H1 (cell line): ENCODE measurements around the gene DCDC1. TPM values are rescaled to one million over a fixed set of nuclear protein-coding genes. Genes with fewer than 3 reads are reported as not detected.

Experiments
- CTCF ChIA-PET: fragments of 300-600 bp; sonication (Branson Sonifier 250); formaldehyde crosslinking; loops from one replicate; lab custom pipeline; 2021; ENCODE audit not compliant: partially characterized antibody; lab: Charles Lee
- POLR2A ChIA-PET: fragments of 300-600 bp; sonication (Branson Sonifier 250); formaldehyde crosslinking; loops from one replicate; lab custom pipeline; 2021; ENCODE audit warnings: inconsistent platforms; ENCODE audit not compliant: partially characterized antibody; lab: Charles Lee
- DNase-seq, 2 experiments: peaks; one replicate each; pipeline versions ENCODE4 v3.0.0 to v3.0.0-alpha.2; 2010 to 2022; ENCODE audit warnings: low spot score in 2 of 2, low read depth in 1 of 2, mixed read lengths in 1 of 2
- FAIRE-seq: peaks from 2 replicates; lab custom pipeline; 2011; peaks lifted over from hg19 to GRCh38; lab: Jason Lieb, UNC
- H2AFZ ChIP-seq: 2 replicates; pipeline ENCODE4 v1.8.1; 2012; ENCODE audit warnings: low read length, inconsistent platforms
- H2AK5ac ChIP-seq: 2 replicates; pipeline ENCODE4 v1.6.1; 2013; ENCODE audit warnings: low read depth, low read length
- H2BK120ac ChIP-seq: replicated peaks from 2 replicates; pipeline ENCODE3; 2013; ENCODE audit warnings: low read depth, low read length, inconsistent platforms
- H2BK12ac ChIP-seq: 2 replicates; pipeline ENCODE4 v1.6.1; 2013; ENCODE audit warnings: low read depth, low read length
- H2BK15ac ChIP-seq: 2 replicates; pipeline ENCODE4 v1.6.1; 2013; ENCODE audit warnings: low read length
- H2BK20ac ChIP-seq: 2 replicates; pipeline ENCODE4 v1.6.1; 2013; ENCODE audit warnings: low read length
- H2BK5ac ChIP-seq: 2 replicates; pipeline ENCODE4 v1.6.1; 2013; ENCODE audit warnings: low read depth, low read length
- H3K14ac ChIP-seq: 2 replicates; pipeline ENCODE4 v1.6.1; 2013; ENCODE audit warnings: inconsistent platforms; ENCODE audit not compliant: insufficient read length
- H3K18ac ChIP-seq: 2 replicates; pipeline ENCODE4 v1.6.1; 2013; ENCODE audit warnings: low read length; ENCODE audit errors: extremely low read depth
- H3K23ac ChIP-seq: 2 replicates; pipeline ENCODE4 v1.6.1; 2013; ENCODE audit warnings: inconsistent platforms; ENCODE audit not compliant: insufficient read length
- H3K23me2 ChIP-seq: 2 replicates; pipeline ENCODE4 v1.6.1; 2013; ENCODE audit warnings: low read depth, low read length
- H3K27ac ChIP-seq: 2 replicates; pipeline ENCODE4 v1.6.1; 2011; ENCODE audit warnings: low read depth, low read length, inconsistent platforms
- H3K27me3 ChIP-seq, 4 experiments: replicated peaks in 1 of 4; 1 replicate in 1 of 4; 2 replicates in 3 of 4; pipeline versions ENCODE4 v1.6.1 to v1.8.1; 2011 to 2013; ENCODE audit warnings: low read length in 3 of 4, mild to moderate bottlenecking in 3 of 4, inconsistent platforms in 2 of 4, mixed read lengths in 2 of 4, moderate library complexity in 1 of 4; ENCODE audit not compliant: control insufficient read depth in 3 of 4, insufficient read depth in 3 of 4; ENCODE audit errors: extremely low read depth in 1 of 4
- H3K36me3 ChIP-seq, 4 experiments: 2 replicates each; pipeline versions ENCODE4 v1.6.1 to v1.8.1; 2011 to 2013; ENCODE audit warnings: mild to moderate bottlenecking in 4 of 4, low read length in 3 of 4, moderate library complexity in 2 of 4, control low read depth in 1 of 4, inconsistent platforms in 1 of 4; ENCODE audit not compliant: insufficient read depth in 4 of 4, control insufficient read depth in 2 of 4
- H3K4ac ChIP-seq: replicated peaks from 2 replicates; pipeline ENCODE3; 2013; ENCODE audit warnings: low read length, low read depth, mixed read lengths, inconsistent platforms; ENCODE audit not compliant: insufficient read length
- H3K4me1 ChIP-seq, 4 experiments: replicated peaks in 1 of 4; 1 replicate in 1 of 4; 2 replicates in 3 of 4; pipeline versions ENCODE4 v1.6.1 to v1.8.1; 2011 to 2013; ENCODE audit warnings: low read length in 3 of 4, inconsistent platforms in 2 of 4, mixed read lengths in 1 of 4; ENCODE audit not compliant: insufficient read depth in 4 of 4, control insufficient read depth in 3 of 4
- H3K4me2 ChIP-seq, 2 experiments: 2 replicates each; pipeline versions ENCODE4 v1.6.1 to v1.8.1; 2011 to 2013; ENCODE audit warnings: low read depth in 2 of 2, low read length in 2 of 2, control low read depth in 1 of 2, inconsistent platforms in 1 of 2, mild to moderate bottlenecking in 1 of 2; ENCODE audit not compliant: insufficient read depth in 1 of 2
- H3K4me3 ChIP-seq, 4 experiments: fragments of 200-600, 300-600 bp in 1 of 4; sonication (generic), shearing (Covaris generic), sonication (Bioruptor Twin) in 1 of 4; 2 replicates each; pipeline versions ENCODE4 v1.5.1 to v1.8.1; 2011 to 2016; ENCODE audit warnings: low read length in 4 of 4, low read depth in 3 of 4, control low read depth in 2 of 4, inconsistent platforms in 2 of 4, mild to moderate bottlenecking in 2 of 4, mixed read lengths in 1 of 4, moderate library complexity in 1 of 4; ENCODE audit not compliant: insufficient read depth in 2 of 4; ENCODE audit errors: extremely low read depth in 1 of 4
- H3K56ac ChIP-seq: replicated peaks from 2 replicates; pipeline ENCODE3; 2013; ENCODE audit warnings: low read depth, mild to moderate bottlenecking, mixed read lengths, low read length, inconsistent platforms; ENCODE audit not compliant: insufficient read length
- H3K79me1 ChIP-seq: 2 replicates; pipeline ENCODE4 v1.6.1; 2013; ENCODE audit warnings: low read depth, low read length, control low read depth
- H3K79me2 ChIP-seq, 2 experiments: 2 replicates each; pipeline versions ENCODE4 v1.6.1 to v1.8.1; 2012 to 2013; ENCODE audit warnings: low read length in 2 of 2, mild to moderate bottlenecking in 2 of 2, inconsistent platforms in 1 of 2; ENCODE audit not compliant: insufficient read depth in 2 of 2, control insufficient read depth in 1 of 2
- H3K9ac ChIP-seq, 4 experiments: replicated peaks in 1 of 4; 1 replicate in 1 of 4; 2 replicates in 3 of 4; pipeline versions ENCODE4 v1.6.1 to v1.8.1; 2011 to 2013; ENCODE audit warnings: low read depth in 3 of 4, low read length in 3 of 4, control low read depth in 2 of 4, mild to moderate bottlenecking in 2 of 4, moderate library complexity in 2 of 4, inconsistent platforms in 1 of 4; ENCODE audit errors: extremely low read depth in 1 of 4
- H3K9me3 ChIP-seq, 2 experiments: 2 replicates each; pipeline versions ENCODE4 v1.6.1 to v1.8.1; 2012 to 2013; ENCODE audit warnings: mild to moderate bottlenecking in 2 of 2, moderate library complexity in 2 of 2, control low read depth in 1 of 2, inconsistent platforms in 1 of 2, low read depth in 1 of 2, low read length in 1 of 2, mixed read lengths in 1 of 2; ENCODE audit not compliant: insufficient read depth in 2 of 2
- H4K20me1 ChIP-seq, 2 experiments: replicated peaks in 1 of 2; 2 replicates each; pipeline versions ENCODE3 to v1.8.1; 2011 to 2013; ENCODE audit warnings: inconsistent platforms in 2 of 2, low read length in 2 of 2, mild to moderate bottlenecking in 1 of 2; ENCODE audit not compliant: insufficient read depth in 2 of 2, control insufficient read depth in 1 of 2
- H4K5ac ChIP-seq: 2 replicates; pipeline ENCODE4 v1.6.1; 2013; ENCODE audit warnings: low read length, low read depth, mixed read lengths, inconsistent platforms; ENCODE audit not compliant: insufficient read length
- H4K8ac ChIP-seq: 2 replicates; pipeline ENCODE4 v1.8.0; 2013; ENCODE audit warnings: mild to moderate bottlenecking, moderate library complexity, low read length, inconsistent platforms; ENCODE audit not compliant: insufficient read depth; ENCODE audit errors: extremely low read depth
- H4K91ac ChIP-seq: replicated peaks from 2 replicates; pipeline ENCODE3; 2013; ENCODE audit warnings: low read length, mixed read lengths, inconsistent platforms; ENCODE audit not compliant: insufficient read length
- BCL11A ChIP-seq, 2 experiments: IDR thresholded peaks; one replicate each; pipeline ENCODE4 v1.6.1; 2011; ENCODE audit warnings: low read depth in 2 of 2, low read length in 2 of 2, mild to moderate bottlenecking in 2 of 2
- CHD1 ChIP-seq: IDR thresholded peaks from 2 replicates; pipeline ENCODE4 v1.6.1; 2012; ENCODE audit warnings: low read depth, low read length, improper control_type of control experiment
- CREB1 ChIP-seq: IDR thresholded peaks from 2 replicates; pipeline ENCODE4 v1.6.1; 2012; ENCODE audit warnings: inconsistent platforms
- EP300 ChIP-seq, 2 experiments: IDR thresholded peaks; 1 replicate in 1 of 2; 2 replicates in 1 of 2; pipeline ENCODE4 v1.6.1; 2011 to 2012; ENCODE audit warnings: low read depth in 2 of 2, low read length in 2 of 2, mild to moderate bottlenecking in 2 of 2, borderline replicate concordance in 1 of 2, inconsistent platforms in 1 of 2, moderate library complexity in 1 of 2
- EZH2 ChIP-seq: fragments of 200-600 bp; sonication (generic); IDR thresholded peaks from 2 replicates; pipeline ENCODE4 v1.7.1; 2012; ENCODE audit warnings: low read depth, mild to moderate bottlenecking, moderate library complexity, low read length, inconsistent platforms; ENCODE audit not compliant: severe bottlenecking
- FOSL1 ChIP-seq: IDR thresholded peaks from 2 replicates; pipeline ENCODE4 v1.6.1; 2011; ENCODE audit warnings: mild to moderate bottlenecking, low read depth, low read length, moderate library complexity; ENCODE audit not compliant: insufficient read depth
- KDM5A ChIP-seq: fragments of 200-600 bp; IDR thresholded peaks from 2 replicates; pipeline ENCODE4 v1.7.1; 2012; ENCODE audit warnings: mild to moderate bottlenecking, low read length, inconsistent platforms, mixed read lengths
- NRF1 ChIP-seq: IDR thresholded peaks from 2 replicates; pipeline ENCODE4 v1.6.1; 2011; ENCODE audit warnings: mild to moderate bottlenecking, low read depth, low read length, improper control_type of control experiment
- RBBP5 ChIP-seq: IDR thresholded peaks from 2 replicates; pipeline ENCODE4 v1.7.1; 2012; ENCODE audit warnings: low read depth, mild to moderate bottlenecking, inconsistent platforms, low read length, moderate library complexity, borderline replicate concordance
- RFX5 ChIP-seq: IDR thresholded peaks from 2 replicates; pipeline ENCODE4 v1.6.1; 2011; ENCODE audit warnings: low read depth, low read length, improper control_type of control experiment, borderline replicate concordance
- RXRA ChIP-seq: IDR thresholded peaks from 2 replicates; pipeline ENCODE4 v1.6.1; 2011; ENCODE audit warnings: low read depth, mild to moderate bottlenecking, low read length, moderate library complexity; ENCODE audit not compliant: insufficient read depth
- SAP30 ChIP-seq: fragments of 300-600 bp; sonication (generic); IDR thresholded peaks from 2 replicates; pipeline ENCODE4 v1.7.1; 2012; ENCODE audit warnings: low read length, moderate library complexity, mild to moderate bottlenecking, inconsistent platforms; ENCODE audit not compliant: insufficient read depth, insufficient replicate concordance
- SIN3A ChIP-seq, 2 experiments: IDR thresholded peaks in 1 of 2; conservative IDR thresholded peaks in 1 of 2; 2 replicates each; pipeline ENCODE4 v1.6.1; 2011 to 2012; ENCODE audit warnings: low read length in 2 of 2, improper control_type of control experiment in 1 of 2, low read depth in 1 of 2, mild to moderate bottlenecking in 1 of 2
- SP4 ChIP-seq: IDR thresholded peaks from 2 replicates; pipeline ENCODE4 v1.6.1; 2012; ENCODE audit warnings: low read length, inconsistent platforms
- TCF12 ChIP-seq: IDR thresholded peaks from 2 replicates; pipeline ENCODE4 v1.6.1; 2011; ENCODE audit warnings: low read depth, mild to moderate bottlenecking, low read length
- WGBS, 2 experiments: shearing (Covaris generic) in 1 of 2; methylation state at CpG; one replicate each; pipeline versions ENCODE4 v1.1.6 to v1.1.7; 2013 to 2015; ENCODE audit warnings: low lambda C conversion rate in 2 of 2, mixed read lengths in 2 of 2, inconsistent platforms in 1 of 2, low coverage in 1 of 2, missing lambda C conversion rate in 1 of 2; ENCODE audit not compliant: insufficient replicate concordance in 2 of 2, insufficient coverage in 1 of 2, insufficient read length in 1 of 2; ENCODE audit errors: extremely low coverage in 1 of 2, missing lambda C conversion rate in 1 of 2; 5-methylcytosine and 5-hydroxymethylcytosine counted together
- polyA plus RNA-seq, 7 experiments: library from polyadenylated mRNA; depleted of rRNA in 3 of 7; stranded (reverse) in 5 of 7; unstranded in 2 of 7; fragments of >200 nt in 5 of 7; fragments of 200-250 nt in 2 of 7; gene quantifications; 1 replicate in 5 of 7; 2 replicates in 1 of 7; 4 replicates in 1 of 7; pipeline versions ENCODE4 v1.2.1 to v1.2.3, GENCODE V29; 2011 to 2013; ENCODE audit warnings: missing spikeins in 2 of 7, mixed read lengths in 2 of 7
- total RNA-seq: library from RNA; stranded (reverse); fragmentation: NEBNext Ultra II Directional; extraction: Animal tissue kit (Norgen Biotek cat#: 25700); gene quantifications from 2 replicates; pipeline ENCODE4 v1.2.1, GENCODE V29; 2021

DCDC1 gene
- total and polyA plus RNA-seq, 2 of the 8 experiments (the other 6 are each of a cell fraction or from before 2014, with no cell fraction given), result 0.15 to 0.56 TPM

- H4K20me1 ChIP-seq, result no peaks in the 10 kb centered on the region
- H3K56ac ChIP-seq, result no peak overlapping the region
- H3K4me1 ChIP-seq, result no peaks in the 10 kb centered on the region
- no peak overlapping the region for H2BK20ac ChIP-seq
- no peak overlapping the region for H2BK120ac ChIP-seq
- H3K9ac ChIP-seq, result no peak overlapping the region
- H2BK12ac ChIP-seq, result no peak overlapping the region
- CTCF ChIA-PET, result interaction anchor here (0.6 to 1.2 kb wide), 2 partner anchors 16 to 750 kb away, joined by 3 read pairs; no protein-coding TSS in a partner anchor
- no peak for FAIRE-seq
- no peak overlapping the region for H4K5ac ChIP-seq
- H3K79me2 ChIP-seq, result no peaks in the 10 kb centered on the region
- no peak overlapping the region for H4K91ac ChIP-seq
- no peaks in the 10 kb centered on the region for H3K36me3 ChIP-seq
- H3K9me3 ChIP-seq, result peaks cover 11 to 15% of the 10 kb centered on the region in 2 experiments; a peak in 3 of 4 replicates
- WGBS, 2 experiments, result 80% methylated on average over 2 of the region's 2 CpGs; no CpG with 5 or more reads in 1 of the 2 experiments
- no peak overlapping the region for H2AFZ ChIP-seq
- H4K8ac ChIP-seq, result no peak overlapping the region
- H3K18ac ChIP-seq, result no peak overlapping the region
- no peak overlapping the region for H2BK5ac ChIP-seq
- H3K27ac ChIP-seq, result no peak overlapping the region
- H2AK5ac ChIP-seq, result no peak overlapping the region
- no peaks in the 10 kb centered on the region for H3K23me2 ChIP-seq
- no peak overlapping the region for H3K14ac ChIP-seq
- no peak for DNase-seq
- H2BK15ac ChIP-seq, result no peak overlapping the region
- H3K79me1 ChIP-seq, result no peaks in the 10 kb centered on the region
- POLR2A ChIA-PET, result no interaction called here
- H3K4me3 ChIP-seq, result no peak overlapping the region
- H3K4me2 ChIP-seq, result no peak overlapping the region
- H3K4ac ChIP-seq, result no peak overlapping the region
- no peaks in the 10 kb centered on the region for H3K27me3 ChIP-seq
- H3K23ac ChIP-seq, result no peak overlapping the region
- TF ChIP-seq CREB1 (no peak), EP300 (IDR thresholded peaks at IDR 0.05; ENCODE audit: borderline replicate concordance in 1 of 2, low read depth in 2 of 2, low read length in 2 of 2) (no peak), FOSL1 (no peak), SIN3A (conservative IDR thresholded peaks at IDR 0.05 in 1 of 2, IDR thresholded peaks at IDR 0.05 in 1 of 2; ENCODE audit: low read depth in 1 of 2, low read length in 2 of 2) (no peak), BCL11A (IDR thresholded peaks at IDR 0.05; ENCODE audit: low read depth in 2 of 2, low read length in 2 of 2) (no peak), RBBP5 (no peak), RFX5 (no peak), SP4 (no peak), KDM5A (no peak), NRF1 (no peak), CHD1 (no peak), SAP30 (no peak), RXRA (no peak), TCF12 (no peak), EZH2 (no peak)
Observed at GRCh38 chr11:31337806-31338205, 31.7 kb downstream of the DCDC1 start.
